HS-27A (cell line): ENCODE data around the gene SLC10A7.

Experiments
- DNase-seq: peaks from one replicate; pipeline ENCODE4 v3.0.0-alpha.2; 2012; ENCODE audit warnings: low read depth, missing footprints

Gene SLC10A7

GRCh38 chr4:146257511-146257910, 264.2 kb downstream of the SLC10A7 start:
- no peak for DNase-seq

DNA sequence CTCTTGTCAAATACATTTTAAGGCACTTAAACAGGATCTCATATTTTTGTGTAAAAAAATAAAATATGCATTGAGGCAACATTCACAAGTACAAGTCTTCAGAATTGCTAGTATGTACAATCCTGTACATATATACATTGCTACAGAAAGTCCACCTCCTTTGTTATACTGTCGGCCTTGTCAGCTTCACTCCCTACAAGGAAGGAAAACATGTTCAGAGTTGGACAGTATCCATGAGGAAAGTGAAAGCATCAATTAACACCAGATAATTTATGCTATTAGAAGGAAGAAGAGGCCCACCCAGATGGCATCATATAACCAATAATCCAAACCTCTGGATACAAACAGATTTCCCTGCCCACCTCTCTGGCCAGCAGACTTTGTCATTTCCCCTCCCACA, 265.4 kb downstream of the SLC10A7 start:
- DNase-seq = no peak

- no peak for DNase-seq
These were observed 265.9 kb downstream of the SLC10A7 start for GRCh38 chr4:146255874-146256273.

DNA sequence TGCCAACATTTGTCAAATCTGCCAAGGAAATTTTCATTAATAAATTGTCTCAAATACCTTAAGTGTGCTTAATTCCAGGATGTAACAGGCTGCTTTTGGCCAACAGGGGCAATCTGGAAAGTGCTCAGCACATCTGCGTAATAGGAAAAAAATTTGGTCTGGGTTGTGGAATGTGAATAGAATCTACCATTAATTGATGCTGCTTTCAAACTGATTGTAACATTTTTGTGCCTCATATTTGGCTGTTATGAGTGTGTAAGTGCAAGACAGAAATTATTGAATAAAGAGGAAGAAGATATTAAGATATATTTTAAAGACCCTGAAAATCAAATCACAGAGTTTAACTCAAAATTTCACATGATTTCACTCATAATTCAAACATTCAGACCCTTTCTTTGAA, 266.3 kb downstream of the SLC10A7 start:
- peak; percentile 91 for DNase-seq

- no peak for DNase-seq
These were observed 268.6 kb downstream of the SLC10A7 start for GRCh38 chr4:146252969-146253611.

DNA sequence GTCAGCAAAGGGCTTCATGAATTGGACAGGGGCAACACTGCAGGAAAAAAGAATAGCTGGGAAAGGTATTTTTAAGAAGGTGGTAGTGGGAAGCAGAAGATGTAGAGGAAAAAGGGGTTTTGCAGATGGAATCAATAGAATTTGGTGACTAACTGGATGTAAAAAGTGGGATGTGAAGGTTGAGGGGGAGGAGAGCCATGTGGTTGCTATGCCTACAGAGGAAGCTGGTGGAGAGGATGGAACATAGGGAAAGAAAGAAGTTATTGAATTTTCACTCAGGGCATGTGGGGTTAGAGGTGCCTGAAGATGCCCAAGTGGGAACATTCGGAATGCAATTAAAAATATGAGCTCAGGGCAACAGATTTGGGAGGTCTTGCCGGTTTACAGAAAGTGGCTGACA, 274.4 kb downstream of the SLC10A7 start:
- no peak for DNase-seq

GRCh38 chr4:146246381-146246780, 275.4 kb downstream of the SLC10A7 start:
- DNase-seq = no peak

DNA sequence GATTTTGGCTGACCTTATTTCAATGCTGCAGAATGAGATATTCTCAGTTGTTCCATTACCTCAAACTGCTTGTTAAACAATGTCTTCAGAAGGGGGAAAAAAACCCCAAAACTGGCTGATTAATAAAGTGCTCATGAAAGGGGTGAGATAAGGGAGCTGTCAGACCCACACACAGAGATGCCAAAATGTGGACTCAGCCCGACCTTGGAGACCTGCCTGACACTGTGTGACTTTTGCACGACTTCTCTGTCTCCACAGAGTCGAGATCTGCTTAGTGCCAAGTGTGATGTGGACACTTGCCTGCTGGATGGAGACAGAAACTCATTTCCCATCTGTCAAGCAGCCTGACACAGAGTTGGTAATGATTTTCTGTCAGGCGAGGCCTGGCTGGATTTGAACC, 275.9 kb downstream of the SLC10A7 start:
- DNase-seq = no peak

- no peak for DNase-seq
These were observed 276.5 kb downstream of the SLC10A7 start for GRCh38 chr4:146245246-146245645.

- DNase-seq = no peak
These were observed 277.2 kb downstream of the SLC10A7 start for GRCh38 chr4:146244496-146244895.

GRCh38 chr4:146243883-146244277, 277.9 kb downstream of the SLC10A7 start:
- DNase-seq = no peak

DNA sequence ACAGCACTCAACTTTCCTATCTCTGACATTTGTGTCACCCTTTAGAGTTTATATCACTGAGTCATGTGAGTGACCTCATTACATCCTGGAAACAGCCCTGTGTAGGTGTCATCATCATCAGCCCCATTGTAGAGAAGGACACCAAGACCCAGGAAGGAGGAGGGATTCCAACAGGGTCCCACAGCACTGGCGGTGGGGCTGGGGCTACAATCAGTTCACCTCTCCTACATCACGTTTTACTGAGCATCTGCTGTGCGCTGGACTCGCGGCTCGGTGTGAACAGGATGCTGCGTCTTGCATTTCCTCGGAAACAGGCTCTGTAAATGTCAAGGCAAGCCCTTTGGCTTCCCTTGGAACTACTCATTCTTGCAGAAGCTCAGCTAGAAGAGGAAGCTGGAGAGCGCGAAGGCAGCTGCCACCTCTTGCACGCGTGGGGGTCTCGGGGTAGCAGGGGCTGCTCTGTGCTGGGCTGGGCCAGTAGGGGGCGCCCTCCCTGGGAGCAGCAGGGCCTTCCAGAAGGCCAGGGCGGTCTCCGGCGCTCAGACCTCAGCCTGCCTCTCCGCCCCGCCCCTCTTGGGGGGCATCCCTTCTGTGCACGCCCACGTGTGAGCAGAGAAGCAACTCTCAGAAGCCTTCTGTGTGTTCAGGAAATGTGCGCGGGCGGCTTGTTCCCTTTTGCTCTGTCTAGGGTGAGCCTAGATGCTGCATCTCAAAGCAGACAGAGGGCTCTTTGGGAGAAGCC, 278.4 kb downstream of the SLC10A7 start:
- DNase-seq = no peak

- no peak for DNase-seq
These were observed 283.6 kb downstream of the SLC10A7 start for GRCh38 chr4:146238107-146238506.

DNA sequence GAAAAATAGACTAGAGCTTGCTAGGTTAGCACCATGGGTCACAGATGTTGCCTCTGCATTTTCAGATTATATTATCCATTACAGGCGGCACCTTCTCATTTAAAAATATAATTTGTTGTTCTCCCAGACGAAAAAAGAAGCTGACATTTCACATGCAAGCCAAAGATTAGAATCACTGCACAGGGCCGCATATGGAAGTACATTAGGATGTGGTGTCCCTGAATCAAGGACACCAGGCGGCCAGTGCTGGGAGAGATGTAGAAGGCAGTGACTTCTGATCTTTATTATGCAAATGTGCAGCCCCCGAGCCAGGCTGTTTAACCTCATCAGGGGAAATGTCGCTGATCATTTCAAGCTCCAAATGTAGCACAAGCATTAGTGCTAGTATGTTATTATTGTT, 284.6 kb downstream of the SLC10A7 start:
- DNase-seq = no peak

GRCh38 chr4:146236216-146236615, 285.5 kb downstream of the SLC10A7 start:
- no peak for DNase-seq

- no peak for DNase-seq
These were observed 286.0 kb downstream of the SLC10A7 start for GRCh38 chr4:146235654-146236177.

DNA sequence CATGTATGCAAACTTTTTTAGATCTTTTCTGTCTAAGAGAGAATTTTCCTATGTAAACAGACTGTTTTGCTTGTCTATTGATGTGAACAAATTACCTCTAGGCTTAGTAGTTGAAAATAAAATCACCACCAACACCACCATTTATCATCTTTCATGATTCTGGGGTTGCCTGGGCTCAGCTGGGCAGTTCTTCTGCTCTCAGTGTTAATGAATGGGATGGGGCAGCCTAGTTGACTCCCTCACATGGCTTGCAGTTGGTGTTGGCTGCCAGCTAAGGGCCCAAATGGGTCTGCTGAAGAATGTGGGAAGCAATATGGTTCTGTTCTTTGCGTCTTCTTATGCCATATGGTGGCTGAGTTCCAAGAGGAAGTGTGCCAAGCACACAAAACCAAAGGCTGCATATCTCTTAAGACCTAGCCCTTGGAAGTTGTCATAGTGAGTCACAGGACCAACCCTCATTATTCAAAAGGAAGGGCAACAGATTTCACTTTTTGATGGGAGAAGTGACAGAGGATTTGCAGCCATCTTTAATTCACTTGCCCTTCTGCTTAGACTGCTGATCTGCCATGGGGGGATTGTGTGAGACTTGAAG, 289.5 kb downstream of the SLC10A7 start:
- no peak for DNase-seq

GRCh38 chr4:146229406-146229805, 292.3 kb downstream of the SLC10A7 start:
- DNase-seq = no peak

DNA sequence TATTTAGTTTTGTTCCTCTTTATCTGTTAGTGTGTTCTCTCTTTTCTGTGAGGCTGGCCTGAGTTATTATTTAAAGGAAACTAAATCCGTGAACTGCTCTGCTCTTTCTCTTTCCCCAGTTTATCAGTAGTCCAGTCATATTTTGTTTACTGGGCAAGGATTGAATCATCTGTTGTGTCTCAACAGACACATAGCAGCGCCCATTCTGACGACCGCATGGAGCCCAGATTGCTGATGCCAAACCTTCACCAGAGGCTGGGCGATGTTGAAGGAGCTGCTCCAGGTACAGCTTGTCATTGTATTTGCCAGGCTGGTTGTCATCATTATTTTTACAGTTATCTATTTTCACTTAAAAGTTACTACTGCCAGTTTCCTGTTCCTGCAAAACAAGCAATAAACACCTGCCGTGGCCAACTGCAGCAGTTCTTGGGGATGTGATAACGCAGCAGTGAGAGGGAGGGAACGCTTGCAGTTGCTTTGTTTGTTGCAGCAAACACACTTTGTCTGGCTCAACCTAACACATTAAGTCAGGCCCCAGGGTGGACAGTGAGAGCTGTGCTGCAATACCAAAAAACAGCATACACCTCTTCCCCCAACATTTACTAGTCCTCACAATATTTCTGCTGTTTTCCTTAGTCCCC, 297.3 kb downstream of the SLC10A7 start:
- DNase-seq = no peak

GRCh38 chr4:146222313-146222712, 299.4 kb downstream of the SLC10A7 start:
- DNase-seq = peak; percentile 54

DNA sequence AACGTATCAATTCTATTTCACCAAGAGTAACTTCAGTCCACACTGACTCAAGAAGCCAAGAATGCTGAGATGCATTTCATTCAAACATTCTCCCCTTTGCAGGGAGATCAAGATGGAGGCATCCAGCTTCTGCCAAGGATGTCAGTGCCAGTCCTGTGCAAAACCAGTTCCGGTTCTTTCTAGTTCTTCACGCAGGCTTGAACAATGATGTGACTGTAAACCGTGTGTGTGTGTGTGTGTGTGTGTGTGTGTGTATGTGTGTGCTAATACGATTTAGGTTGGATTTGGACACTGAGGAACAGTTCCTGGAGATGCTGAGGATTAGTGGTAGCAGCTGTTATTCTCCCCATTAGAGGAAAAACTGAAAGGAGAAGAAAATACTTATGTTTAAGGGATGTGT, 307.5 kb downstream of the SLC10A7 start, which contains the start of gene REELD1:
Gene REELD1, plus strand, starts transcription at position 301 of the 400 bp plus-strand sequence. CDS start 2,415 bp downstream, outside the sequence.
- no peak for DNase-seq

- no peak for DNase-seq
These were observed 309.0 kb downstream of the SLC10A7 start for GRCh38 chr4:146212781-146213180.

- DNase-seq = no peak
These were observed 310.3 kb downstream of the SLC10A7 start for GRCh38 chr4:146211440-146211839.
